GM06990 (cell line): Measurements from ENCODE around the gene PIGL.

Experiments
- DNase-seq: peaks from one replicate; pipeline ENCODE4 v3.0.0-alpha.2; 2011; ENCODE audit not compliant: insufficient read length; ENCODE audit errors: extremely low read depth
- H3K27me3 ChIP-seq: replicated peaks from 2 replicates; pipeline ENCODE4 v1.6.0; 2011; ENCODE audit warnings: low read length; ENCODE audit not compliant: control insufficient read depth, insufficient read depth
- H3K36me3 ChIP-seq: 2 replicates; pipeline ENCODE4 v1.5.1; 2011; ENCODE audit warnings: low read length; ENCODE audit not compliant: control insufficient read depth, insufficient read depth
- H3K4me3 ChIP-seq: replicated peaks from 2 replicates; pipeline ENCODE4 v1.5.1; 2011; ENCODE audit warnings: low read depth, mild to moderate bottlenecking, control low read depth, low read length
- CTCF ChIP-seq: IDR thresholded peaks from 2 replicates; pipeline ENCODE4 v1.5.1; 2011; ENCODE audit warnings: low read length, control low read depth, mild to moderate bottlenecking, inconsistent platforms; ENCODE audit not compliant: insufficient read depth, poor library complexity, severe bottlenecking

The PIGL gene

GRCh38 chr17:16313139-16314090, 96.4 kb downstream of the PIGL start:
- DNase-seq: no peak
- peaks cover 3% of the 10 kb centered on the region; the same call in 1 of the 2 replicates for H3K36me3 ChIP-seq

GRCh38 chr17:16314189-16314588, 97.2 kb downstream of the PIGL start:
- TF ChIP-seq CTCF: no peak

More at GRCh38 chr17:16313139-16314090, 96.4 kb downstream of the PIGL start:
- TF ChIP-seq CTCF: no peak
- Histone ChIP-seq H3K4me3 (no peak overlapping the region), H3K27me3 (no peaks in the 10 kb centered on the region)

GRCh38 chr17:16314859-16315258, 97.8 kb downstream of the PIGL start:
- no peak overlapping the region for H3K4me3 ChIP-seq
- peaks cover 3% of the 10 kb centered on the region; the same call in 1 of the 2 replicates for H3K36me3 ChIP-seq
- DNase-seq: no peak
- H3K27me3 ChIP-seq: no peaks in the 10 kb centered on the region
- TF ChIP-seq CTCF: no peak

More at GRCh38 chr17:16314189-16314588, 97.2 kb downstream of the PIGL start:
- Histone ChIP-seq H3K36me3 (peaks cover 3% of the 10 kb centered on the region; the same call in 1 of the 2 replicates), H3K4me3 (no peak overlapping the region), H3K27me3 (no peaks in the 10 kb centered on the region)
- no peak for DNase-seq

GRCh38 chr17:16319969-16320368, 103.0 kb downstream of the PIGL start:
- no peak for DNase-seq
- TF ChIP-seq CTCF: no peak
- Histone ChIP-seq H3K36me3 (peaks cover 3% of the 10 kb centered on the region; the same call in 1 of the 2 replicates), H3K27me3 (no peaks in the 10 kb centered on the region), H3K4me3 (no peak overlapping the region)

- Histone ChIP-seq H3K27me3 (no peaks in the 10 kb centered on the region), H3K4me3 (no peak overlapping the region), H3K36me3 (no peaks in the 10 kb centered on the region; the same call in 1 of the 2 replicates)
- no peak for TF ChIP-seq CTCF
- no peak for DNase-seq
These were observed 105.6 kb downstream of the PIGL start for GRCh38 chr17:16322636-16323035.
